HepG2 (cell line): Measurements from ENCODE around the gene SND1. TPM values are rescaled to one million over a fixed set of nuclear protein-coding genes. Genes with fewer than 3 reads are reported as not detected.

ENCODE experiments used
- ATAC-seq: fragments of 200-7000 bp; cut with Tn5 transposase; 3 replicates; pipeline ENCODE4 v1.9.1; 2020; ENCODE audit warnings: mild to moderate bottlenecking, moderate library complexity
- BruUV-seq: library from RNA; stranded (reverse); fragments of 400-500 nt; replicated peaks from 2 replicates; lab custom pipeline; 2021; lab: Mats Ljungman, UMichigan
- CTCF ChIA-PET: fragments of 300-600 bp; formaldehyde crosslinking; extraction: SDS; loops from one replicate; lab custom pipeline; 2021; ENCODE audit warnings: low total read pairs, inconsistent platforms, low intra/inter-chr PET ratio; lab: Yijun Ruan, JAX
- POLR2A ChIA-PET: fragments of 350-600 bp; sonication (Branson Sonifier 250); formaldehyde crosslinking; loops from one replicate; lab custom pipeline; 2020; ENCODE audit warnings: antibody characterized with exemption, inconsistent platforms; lab: Yijun Ruan, JAX
- DNase-seq: peaks from one replicate; pipeline ENCODE4 v3.0.0-alpha.2; 2015; ENCODE audit warnings: low spot score
- FAIRE-seq: peaks from 3 replicates; lab custom pipeline; 2011; peaks lifted over from hg19 to GRCh38; lab: Jason Lieb, UNC
- H2AFZ ChIP-seq: one replicate; pipeline ENCODE4 v1.6.1; 2011; ENCODE audit warnings: low read length, inconsistent platforms
- H3K27ac ChIP-seq: fragments of 300-600 bp; 3 replicates; pipeline ENCODE4 v1.8.0; 2011; ENCODE audit warnings: mixed run types, mild to moderate bottlenecking, mixed read lengths, low read length, inconsistent platforms; ENCODE audit not compliant: insufficient read depth; ENCODE audit errors: extremely low read length
- H3K27me3 ChIP-seq, 2 experiments: fragments of 200-600 bp in 1 of 2; 2 replicates in 1 of 2; 3 replicates in 1 of 2; pipeline versions ENCODE4 v1.6.0 to v1.8.0; 2011; ENCODE audit warnings: low read length in 2 of 2, mild to moderate bottlenecking in 2 of 2, moderate library complexity in 2 of 2, inconsistent platforms in 1 of 2; ENCODE audit not compliant: insufficient read depth in 2 of 2, control insufficient read depth in 1 of 2
- H3K36me3 ChIP-seq, 2 experiments: fragments of 200-600 bp in 1 of 2; replicated peaks in 1 of 2; 2 replicates in 1 of 2; 3 replicates in 1 of 2; pipeline versions ENCODE4 v1.5.1 to v1.8.0; 2011; ENCODE audit warnings: low read length in 2 of 2, inconsistent platforms in 1 of 2; ENCODE audit not compliant: insufficient read depth in 2 of 2, control insufficient read depth in 1 of 2
- H3K4me1 ChIP-seq: 2 replicates; pipeline ENCODE4 v1.5.1; 2012; ENCODE audit warnings: low read length, inconsistent platforms; ENCODE audit not compliant: insufficient read depth
- H3K4me2 ChIP-seq: 2 replicates; pipeline ENCODE4 v1.6.0; 2011; ENCODE audit warnings: low read depth, low read length, inconsistent platforms
- H3K4me3 ChIP-seq, 3 experiments: fragments of 200-600 bp in 1 of 3; sonication (generic), shearing (Covaris generic) in 1 of 3; replicated peaks in 1 of 3; 2 replicates each; pipeline ENCODE4 v1.5.1; 2011 to 2016; ENCODE audit warnings: low read length in 3 of 3, inconsistent platforms in 2 of 3, low read depth in 2 of 3, mild to moderate bottlenecking in 2 of 3, control low read depth in 1 of 3, mixed read lengths in 1 of 3; ENCODE audit not compliant: insufficient read depth in 1 of 3
- H3K79me2 ChIP-seq: one replicate; pipeline ENCODE4 v1.6.1; 2011; ENCODE audit warnings: low read length, inconsistent platforms; ENCODE audit not compliant: insufficient read depth
- H3K9ac ChIP-seq: 2 replicates; pipeline ENCODE4 v1.6.0; 2011; ENCODE audit warnings: mild to moderate bottlenecking, low read depth, low read length, inconsistent platforms; ENCODE audit not compliant: insufficient read depth
- H3K9me3 ChIP-seq: 2 replicates; pipeline ENCODE4 v1.5.1; 2012; ENCODE audit warnings: mild to moderate bottlenecking, low read length
- H4K20me1 ChIP-seq: 2 replicates; pipeline ENCODE4 v1.6.0; 2011; ENCODE audit warnings: inconsistent platforms, mild to moderate bottlenecking, low read length, moderate library complexity; ENCODE audit not compliant: insufficient read depth
- ARID3A ChIP-seq: IDR thresholded peaks from 2 replicates; pipeline ENCODE4 v1.6.1; 2012; ENCODE audit warnings: low read depth, low read length, improper control_type of control experiment
- HMG20A ChIP-seq: IDR thresholded peaks from 2 replicates; pipeline ENCODE4 v1.6.1; 2016; ENCODE audit warnings: borderline replicate concordance
- JARID2 ChIP-seq: sonication (generic); formaldehyde crosslinking; IDR thresholded peaks from 2 replicates; pipeline ENCODE4 v1.8.1; 2023; ENCODE audit warnings: missing genetic modification reagents, inconsistent platforms; ENCODE audit not compliant: insufficient replicate concordance
- MAFK ChIP-seq, 2 experiments: IDR thresholded peaks in 1 of 2; conservative IDR thresholded peaks in 1 of 2; 2 replicates each; pipeline ENCODE4 v1.6.1; 2011; ENCODE audit warnings: improper control_type of control experiment in 2 of 2, low read length in 2 of 2
- MED13 ChIP-seq: sonication (generic); formaldehyde crosslinking; IDR thresholded peaks from 2 replicates; pipeline ENCODE4 v1.5.0; 2020; ENCODE audit warnings: missing genetic modification reagents
- MIER3 ChIP-seq: IDR thresholded peaks from 2 replicates; pipeline ENCODE4 v1.6.1; 2016; ENCODE audit warnings: missing compliant biosample characterization, borderline replicate concordance
- MZF1 ChIP-seq: sonication (generic); formaldehyde crosslinking; IDR thresholded peaks from 2 replicates; pipeline ENCODE4 v1.8.1; 2023; ENCODE audit warnings: mild to moderate bottlenecking, missing genetic modification reagents, borderline replicate concordance
- ZBTB20 ChIP-seq: sonication (generic); formaldehyde crosslinking; IDR thresholded peaks from 2 replicates; pipeline ENCODE4 v1.8.1; 2023; ENCODE audit warnings: missing genetic modification reagents, low read depth, mild to moderate bottlenecking, borderline replicate concordance
- ZC3H13 ChIP-seq: sonication (generic); formaldehyde crosslinking; IDR thresholded peaks from 2 replicates; pipeline ENCODE4 v1.8.1; 2023; ENCODE audit warnings: mild to moderate bottlenecking, missing genetic modification reagents, moderate library complexity
- ZNF432 ChIP-seq: sonication (generic); formaldehyde crosslinking; IDR thresholded peaks from 2 replicates; pipeline ENCODE4 v1.5.0; 2020; ENCODE audit warnings: missing genetic modification reagents, mild to moderate bottlenecking, borderline replicate concordance
- ZNF557 ChIP-seq: sonication (generic); formaldehyde crosslinking; IDR thresholded peaks from 2 replicates; pipeline ENCODE4 v1.4.0; 2020; ENCODE audit warnings: missing genetic modification reagents
- ZNF574 ChIP-seq: sonication (generic); formaldehyde crosslinking; IDR thresholded peaks from 2 replicates; pipeline ENCODE4 v1.4.0; 2020; ENCODE audit warnings: missing genetic modification reagents
- ZNF629 ChIP-seq: sonication (generic); formaldehyde crosslinking; conservative IDR thresholded peaks from 2 replicates; pipeline ENCODE4 v1.5.0; 2020; ENCODE audit warnings: missing genetic modification reagents
- ZNF790 ChIP-seq: sonication (generic); formaldehyde crosslinking; IDR thresholded peaks from 2 replicates; pipeline ENCODE4 v1.8.0; 2022; ENCODE audit warnings: missing genetic modification reagents, mild to moderate bottlenecking, borderline replicate concordance
- WGBS: methylation state at CpG from one replicate; pipeline ENCODE4 v1.1.6; 2017; ENCODE audit warnings: low lambda C conversion rate; 5-methylcytosine and 5-hydroxymethylcytosine counted together
- in situ Hi-C: cut with HindIII; loops from 2 replicates; pipeline ENCODE4 v1.10.0; 2017; ENCODE audit warnings: low pct_unique_long_range_greater_than_20kb; ENCODE audit not compliant: extremely low pct_ligation_motif_present
- intact Hi-C: fragments of 100-400 bp; cut with micrococcal nuclease; formaldehyde crosslinking; loops from one replicate; pipeline ENCODE4 v1.10.0; 2022; ENCODE audit not compliant: unreplicated experiment
- polyA plus RNA-seq, 8 experiments: library from polyadenylated mRNA; depleted of rRNA in 3 of 8; stranded (reverse) in 7 of 8; unstranded in 1 of 8; fragments of >200 nt; fragmentation: Illumina TruSeq in 4 of 8; extraction: Trizol in 4 of 8; gene quantifications; 2 replicates each; pipeline versions ENCODE4 v1.2.1 to v1.2.3, GENCODE V29; 2011 to 2016; ENCODE audit warnings: low read depth in 4 of 8, missing spikeins in 1 of 8, mixed read lengths in 1 of 8; ENCODE audit not compliant: insufficient read depth in 1 of 8
- total RNA-seq, 5 experiments: library from RNA; depleted of rRNA; stranded (reverse); fragments of >200 nt; fragmentation: Illumina TruSeq; extraction: Trizol; gene quantifications; 2 replicates each; pipeline ENCODE4 v1.2.3, GENCODE V29; 2016; ENCODE audit warnings: low read depth in 1 of 5

Gene SND1
- total and polyA plus RNA-seq, 2 of the 13 experiments (the other 11 are each of a cell fraction or from before 2014, with no cell fraction given): 110 to 182 TPM

DNA sequence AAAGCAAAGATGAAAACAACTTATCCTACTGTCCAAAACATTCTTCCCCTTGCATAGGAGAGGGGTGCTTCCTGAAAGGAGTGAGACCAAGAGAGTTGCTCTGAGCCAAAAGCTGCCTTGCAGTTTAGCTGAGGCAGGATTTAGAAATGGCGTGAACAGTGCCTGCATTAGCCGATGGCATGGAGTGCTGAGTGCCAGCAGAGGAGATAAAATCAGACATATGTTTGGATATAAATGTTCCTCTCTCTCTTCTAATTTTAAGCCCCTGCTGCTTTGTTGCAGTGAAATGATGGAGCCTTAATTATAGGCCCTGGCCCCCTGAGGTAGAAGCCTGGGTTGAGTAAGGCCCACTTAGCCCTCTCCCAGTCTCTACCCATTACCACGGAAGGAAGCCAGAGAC, 372.2 kb downstream of the SND1 start:
- in situ Hi-C loops: no loop called here
- Histone ChIP-seq H3K27me3 (no peaks in the 10 kb centered on the region), H3K9me3 (no peaks in the 10 kb centered on the region), H3K4me1 (no peaks in the 10 kb centered on the region), H3K79me2 (no peaks in the 10 kb centered on the region), H3K4me3 (no peak overlapping the region), H3K36me3 (peaks cover 19 to 55% of the 10 kb centered on the region in 2 experiments), H3K9ac (no peak overlapping the region), H3K4me2 (no peak overlapping the region), H3K27ac (no peak overlapping the region), H2AFZ (no peak overlapping the region), H4K20me1 (0 out of 2 replicates have a peak, but pooled peaks cover 2% of the 10 kb centered on the region)
- no peak for DNase-seq
- CTCF ChIA-PET: no interaction called here
- no TSS peak for BruUV-seq
- TF ChIP-seq ZNF629: 0 out of 2 replicates have a peak, but pooled peaks have one; percentile 37
- TF ChIP-seq MAFK (conservative IDR thresholded peaks at IDR 0.05 in 1 of 2, IDR thresholded peaks at IDR 0.05 in 1 of 2; ENCODE audit: low read length in 2 of 2): no peak
- POLR2A ChIA-PET: no interaction called here
- 100% methylated on average over 3 of the region's 3 CpGs for WGBS
- intact Hi-C loops: no loop called here
- ATAC-seq: no peak
- no peak for FAIRE-seq

GRCh38 chr7:128025380-128025779, 373.4 kb downstream of the SND1 start:
- H3K4me2 ChIP-seq: no peak overlapping the region
- H4K20me1 ChIP-seq: 0 out of 2 replicates have a peak, but pooled peaks cover 2% of the 10 kb centered on the region
- no peak overlapping the region for H3K4me3 ChIP-seq
- no peak overlapping the region for H2AFZ ChIP-seq
- FAIRE-seq: no peak
- peaks cover 21 to 53% of the 10 kb centered on the region in 2 experiments for H3K36me3 ChIP-seq
- intact Hi-C loops (no loop called here), in situ Hi-C loops (no loop called here)
- H3K79me2 ChIP-seq: no peaks in the 10 kb centered on the region
- DNase-seq: no peak
- ChIA-PET POLR2A (no interaction called here), CTCF (no interaction called here)
- no peaks in the 10 kb centered on the region for H3K27me3 ChIP-seq
- H3K27ac ChIP-seq: no peak overlapping the region
- no TSS peak for BruUV-seq
- WGBS: 98% methylated on average over 6 of the region's 6 CpGs
- no peaks in the 10 kb centered on the region for H3K4me1 ChIP-seq
- ATAC-seq: no peak
- no peaks in the 10 kb centered on the region for H3K9me3 ChIP-seq
- H3K9ac ChIP-seq: no peak overlapping the region
- TF ChIP-seq ZNF790 (CRISPR knock-in tag) (no peak), MIER3 (CRISPR knock-in tag) (no peak), HMG20A (CRISPR knock-in tag) (no peak), ARID3A (no peak), ZNF432 (CRISPR knock-in tag) (no peak), ZC3H13 (no peak), ZNF574 (CRISPR knock-in tag) (no peak), ZNF557 (no peak), MZF1 (CRISPR knock-in tag) (no peak), JARID2 (no peak), MED13 (CRISPR knock-in tag) (no peak), ZBTB20 (CRISPR knock-in tag) (no peak)
